ENCODE results near the gene PLA2G2F.

The PLA2G2F gene

DNA sequence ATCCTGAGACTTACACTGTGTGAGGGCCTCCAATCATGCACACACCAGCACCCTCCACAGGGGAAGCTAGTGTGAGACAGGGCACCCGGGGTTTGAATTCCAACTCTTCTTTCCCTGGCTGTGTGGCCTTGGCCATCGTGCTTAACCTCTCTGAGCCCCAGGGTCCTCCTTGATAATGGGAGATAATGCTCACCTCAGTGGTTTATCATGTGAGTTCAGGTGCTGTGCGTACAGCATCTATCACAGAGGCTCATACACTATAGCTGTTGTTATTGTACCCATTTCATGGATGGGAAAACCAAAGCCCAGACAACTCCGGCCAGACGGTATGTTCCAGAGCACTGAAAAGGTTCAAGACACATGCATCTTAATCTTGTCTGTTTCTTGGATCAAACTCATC, 30.8 kb downstream of the PLA2G2F start:
- no peaks in the 10 kb centered on the region for H3K36me3 ChIP-seq
- no peak for TF ChIP-seq CTCF (IDR thresholded peaks at IDR 0.05; ENCODE audit: low read depth, low read length)
- H3K4me3 ChIP-seq (ENCODE audit: low read depth, low read length), result no peak overlapping the region
- peaks cover 6% of the 10 kb centered on the region for H3K9me3 ChIP-seq (ENCODE audit: severe bottlenecking)
- H3K27ac ChIP-seq, result no peak overlapping the region
- peaks cover 35% of the 10 kb centered on the region for H3K27me3 ChIP-seq (ENCODE audit: insufficient read depth, low read depth, severe bottlenecking)
- no peak for DNase-seq

GRCh38 chr1:20172033-20172590, 33.0 kb downstream of the PLA2G2F start:
- no peak for TF ChIP-seq CTCF (IDR thresholded peaks at IDR 0.05; ENCODE audit: low read depth, low read length)
- H3K4me3 ChIP-seq (ENCODE audit: low read depth, low read length), result no peak overlapping the region
- no peak overlapping the region for H3K27ac ChIP-seq
- H3K36me3 ChIP-seq, result no peaks in the 10 kb centered on the region
- no peak for DNase-seq
- H3K27me3 ChIP-seq (ENCODE audit: insufficient read depth, low read depth, severe bottlenecking), result peaks cover 14% of the 10 kb centered on the region
- no peaks in the 10 kb centered on the region for H3K9me3 ChIP-seq (ENCODE audit: severe bottlenecking)

DNA sequence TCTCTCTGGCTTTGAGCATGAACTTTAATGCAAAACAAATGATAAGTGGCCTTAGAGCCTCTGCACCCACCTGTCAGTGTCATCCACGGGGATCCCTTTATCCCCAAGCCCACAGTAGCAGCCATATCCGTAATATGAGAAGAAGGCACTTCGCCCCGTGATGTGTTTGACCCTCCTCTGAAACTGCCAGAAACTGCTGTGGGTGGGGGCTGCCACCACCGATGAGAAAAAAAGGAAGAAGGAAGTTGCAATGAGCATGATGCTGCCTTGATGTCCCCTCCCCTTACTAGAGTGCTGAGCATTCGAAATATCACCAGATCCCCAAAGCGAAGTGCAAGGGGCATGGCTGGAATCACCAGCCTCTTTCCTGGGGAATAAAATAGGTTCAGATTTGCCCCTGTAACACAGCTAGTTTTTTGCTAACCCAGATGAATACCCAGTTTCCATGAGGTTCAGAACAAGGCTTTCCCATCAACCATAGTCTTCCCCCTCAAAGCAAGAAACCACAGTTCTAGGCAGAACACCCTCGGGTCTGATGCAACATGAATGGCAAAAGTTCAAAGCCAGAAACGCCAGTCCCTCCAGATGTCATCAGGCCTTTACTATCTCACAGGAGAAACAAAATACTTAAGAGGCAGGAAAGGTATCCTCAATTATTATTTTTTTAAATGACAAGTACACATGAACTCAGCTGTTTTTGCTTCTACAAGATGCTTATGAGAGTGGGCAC, 36.0 kb downstream of the PLA2G2F start:
- DNase-seq, result no peak
- Histone ChIP-seq H3K36me3 (no peaks in the 10 kb centered on the region), H3K4me3 (ENCODE audit: low read depth, low read length) (no peak overlapping the region), H3K9me3 (ENCODE audit: severe bottlenecking) (no peaks in the 10 kb centered on the region), H3K27me3 (ENCODE audit: insufficient read depth, low read depth, severe bottlenecking) (no peaks in the 10 kb centered on the region), H3K27ac (no peak overlapping the region)
- no peak for TF ChIP-seq CTCF (IDR thresholded peaks at IDR 0.05; ENCODE audit: low read depth, low read length)

GRCh38 chr1:20178634-20179370, 39.7 kb downstream of the PLA2G2F start:
- no peak overlapping the region for H3K4me3 ChIP-seq (ENCODE audit: low read depth, low read length)
- H3K27me3 ChIP-seq (ENCODE audit: insufficient read depth, low read depth, severe bottlenecking), result no peaks in the 10 kb centered on the region
- no peak for DNase-seq
- no peak overlapping the region for H3K27ac ChIP-seq
- H3K9me3 ChIP-seq (ENCODE audit: severe bottlenecking), result no peaks in the 10 kb centered on the region
- no peak for TF ChIP-seq CTCF (IDR thresholded peaks at IDR 0.05; ENCODE audit: low read depth, low read length)
- no peaks in the 10 kb centered on the region for H3K36me3 ChIP-seq

DNA sequence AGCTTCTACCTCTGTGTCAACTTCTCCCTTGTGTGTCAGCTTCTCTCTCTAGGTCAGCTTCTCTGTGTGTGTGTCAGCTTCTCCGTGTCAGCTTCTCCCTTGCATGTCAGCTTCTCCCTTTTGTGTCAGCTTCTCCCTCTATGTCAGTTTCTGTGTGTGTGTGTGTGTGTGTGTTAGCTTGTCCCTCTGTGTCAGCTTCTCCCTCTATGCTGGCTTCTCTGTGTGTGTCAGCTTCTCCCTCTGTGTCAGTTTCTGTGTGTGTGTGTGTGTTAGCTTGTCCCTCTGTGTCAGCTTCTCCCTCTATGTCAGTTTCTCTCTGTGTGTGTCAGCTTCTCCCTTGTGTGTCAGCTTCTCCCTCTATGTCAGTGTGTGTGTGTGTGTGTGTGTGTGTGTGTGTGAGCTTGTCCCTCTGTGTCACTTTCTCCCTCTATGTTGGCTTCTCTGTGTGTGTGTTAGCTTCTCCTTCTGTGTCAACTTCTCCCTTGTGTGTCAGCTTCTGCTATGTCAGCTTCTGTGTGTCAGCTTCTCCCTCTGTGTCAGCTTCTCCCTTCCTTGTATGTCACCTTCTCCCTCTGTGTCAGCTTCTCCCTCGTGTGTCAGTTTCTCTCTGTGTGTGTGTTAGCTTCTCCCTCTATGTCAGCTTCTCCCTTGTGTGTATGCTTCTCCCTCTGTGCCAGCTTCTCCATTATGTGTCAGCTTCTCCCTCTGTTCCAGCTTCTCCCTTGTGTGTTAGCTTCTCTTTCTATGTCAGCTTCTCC, 40.4 kb downstream of the PLA2G2F start:
- DNase-seq, result no peak
- Histone ChIP-seq H3K27ac (no peak overlapping the region), H3K27me3 (ENCODE audit: insufficient read depth, low read depth, severe bottlenecking) (no peaks in the 10 kb centered on the region), H3K36me3 (no peaks in the 10 kb centered on the region), H3K4me3 (ENCODE audit: low read depth, low read length) (no peak overlapping the region), H3K9me3 (ENCODE audit: severe bottlenecking) (no peaks in the 10 kb centered on the region)
- no peak for TF ChIP-seq CTCF (IDR thresholded peaks at IDR 0.05; ENCODE audit: low read depth, low read length)

Data from WERI-Rb-1 (cell line).